SK-N-SH (cell line): Measurements from ENCODE around the gene CES3. TPM values are rescaled to one million over a fixed set of nuclear protein-coding genes. Genes with fewer than 3 reads are reported as not detected.
A peak's percentile ranks its signal among the peaks of the same experiment; 100 is the strongest.

Experiments
- CTCF ChIA-PET: fragments of 300-600, 350-600 bp; formaldehyde crosslinking; extraction: SDS; loops from one replicate; lab custom pipeline; 2021; lab: Yijun Ruan, JAX
- POLR2A ChIA-PET: fragments of 350-600 bp; sonication (Branson Sonifier 250); formaldehyde crosslinking; extraction: SDS; loops from one replicate; lab custom pipeline; 2020; ENCODE audit warnings: antibody characterized with exemption, inconsistent platforms; lab: Yijun Ruan, JAX
- DNase-seq: peaks from one replicate; pipeline ENCODE4 v3.0.0; 2012
- H2AFZ ChIP-seq: fragments of 200-600 bp; sonication (generic); 2 replicates; pipeline ENCODE4 v1.8.1; 2016; ENCODE audit warnings: antibody characterized with exemption, mild to moderate bottlenecking, low read depth
- H3F3A ChIP-seq: fragments of 200-600 bp; sonication (generic); replicated peaks from 2 replicates; pipeline ENCODE3; 2016; ENCODE audit warnings: antibody characterized with exemption, mild to moderate bottlenecking; ENCODE audit not compliant: insufficient read depth
- H3K27ac ChIP-seq, 2 experiments: fragments of 200-500 bp in 1 of 2; fragments of 200-600 bp in 1 of 2; sonication (Bioruptor generic) in 1 of 2; sonication (generic), shearing (Covaris generic) in 1 of 2; 2 replicates each; pipeline versions ENCODE4 v1.5.1 to v1.6.1; 2014 to 2016; ENCODE audit warnings: low read depth in 2 of 2, inconsistent platforms in 1 of 2, low read length in 1 of 2, mild to moderate bottlenecking in 1 of 2, mixed read lengths in 1 of 2
- H3K27me3 ChIP-seq: fragments of 200-600 bp; sonication (generic), shearing (Covaris generic); 2 replicates; pipeline ENCODE4 v1.6.1; 2016; ENCODE audit warnings: mixed run types; ENCODE audit not compliant: insufficient read depth
- H3K36me3 ChIP-seq, 2 experiments: fragments of 200-500 bp in 1 of 2; fragments of 200-600 bp in 1 of 2; sonication (Bioruptor generic) in 1 of 2; sonication (generic) in 1 of 2; replicated peaks in 1 of 2; 2 replicates each; pipeline versions ENCODE3 to v1.5.1; 2014 to 2016; ENCODE audit warnings: low read length in 1 of 2, mild to moderate bottlenecking in 1 of 2; ENCODE audit not compliant: insufficient read depth in 2 of 2, control insufficient read depth in 1 of 2
- H3K4me1 ChIP-seq, 2 experiments: fragments of 200-500 bp in 1 of 2; fragments of 200-600 bp in 1 of 2; sonication (Bioruptor generic) in 1 of 2; sonication (generic), shearing (Covaris generic) in 1 of 2; 2 replicates each; pipeline versions ENCODE4 v1.5.1 to v1.6.1; 2014 to 2016; ENCODE audit warnings: low read depth in 1 of 2, low read length in 1 of 2, mixed run types in 1 of 2; ENCODE audit not compliant: insufficient read depth in 2 of 2, control insufficient read depth in 1 of 2
- H3K4me2 ChIP-seq: fragments of 200-600 bp; sonication (generic), shearing (Covaris generic); 2 replicates; pipeline ENCODE4 v1.6.1; 2017; ENCODE audit warnings: mixed run types
- H3K4me3 ChIP-seq, 2 experiments: fragments of 200-500 bp in 1 of 2; fragments of 200-600 bp in 1 of 2; sonication (Bioruptor generic) in 1 of 2; sonication (generic), shearing (Covaris generic) in 1 of 2; 2 replicates each; pipeline versions ENCODE4 v1.5.1 to v1.8.1; 2014 to 2016; ENCODE audit warnings: low read depth in 2 of 2, inconsistent platforms in 1 of 2, low read length in 1 of 2, mild to moderate bottlenecking in 1 of 2, mixed read lengths in 1 of 2, moderate library complexity in 1 of 2
- H3K79me2 ChIP-seq: fragments of 200-600 bp; sonication (generic); 2 replicates; pipeline ENCODE4 v1.8.1; 2017; ENCODE audit warnings: mild to moderate bottlenecking; ENCODE audit not compliant: insufficient read depth
- H3K9ac ChIP-seq: fragments of 200-600 bp; sonication (generic); 2 replicates; pipeline ENCODE4 v1.6.1; 2017; ENCODE audit warnings: mixed run types
- H3K9me2 ChIP-seq: fragments of 200-600 bp; sonication (generic); 2 replicates; pipeline ENCODE4 v1.6.1; 2017; ENCODE audit warnings: mixed run types
- H3K9me3 ChIP-seq: fragments of 200-600 bp; sonication (generic); 2 replicates; pipeline ENCODE4 v1.6.1; 2017; ENCODE audit warnings: mixed run types, mild to moderate bottlenecking, moderate library complexity
- H4K20me1 ChIP-seq: fragments of 200-600 bp; sonication (generic); 2 replicates; pipeline ENCODE4 v1.6.1; 2017; ENCODE audit warnings: mild to moderate bottlenecking, mixed run types; ENCODE audit not compliant: insufficient read depth
- ELF1 ChIP-seq: IDR thresholded peaks from 2 replicates; pipeline ENCODE4 v1.4.0; 2012
- IRF3 ChIP-seq: fragments of 150-350 bp; IDR thresholded peaks from 2 replicates; pipeline ENCODE4 v1.6.1; 2016; ENCODE audit warnings: mild to moderate bottlenecking, low read depth, low read length
- MAX ChIP-seq: IDR thresholded peaks from 2 replicates; pipeline ENCODE4 v1.4.0; 2012; ENCODE audit warnings: low read depth
- RXRA ChIP-seq: IDR thresholded peaks from 2 replicates; pipeline ENCODE4 v1.4.0; 2012; ENCODE audit warnings: low read depth, mild to moderate bottlenecking, borderline replicate concordance
- TEAD4 ChIP-seq: IDR thresholded peaks from 2 replicates; pipeline ENCODE4 v1.4.0; 2012; ENCODE audit warnings: mild to moderate bottlenecking, borderline replicate concordance; ENCODE audit not compliant: insufficient read depth
- USF2 ChIP-seq: fragments of 150-350 bp; IDR thresholded peaks from 2 replicates; pipeline ENCODE4 v1.6.1; 2017; ENCODE audit warnings: antibody characterized with exemption, low read length, low read depth, borderline replicate concordance
- ZBTB33 ChIP-seq: IDR thresholded peaks from 2 replicates; pipeline ENCODE4 v1.4.0; 2012; ENCODE audit warnings: low read depth, borderline replicate concordance
- WGBS: methylation state at CpG from one replicate; pipeline ENCODE4 v1.1.6; 2017; ENCODE audit warnings: low lambda C conversion rate; 5-methylcytosine and 5-hydroxymethylcytosine counted together
- polyA plus RNA-seq, 3 experiments: library from polyadenylated mRNA; depleted of rRNA; stranded (reverse); fragments of >200 nt; gene quantifications; 2 replicates each; pipeline ENCODE4 v1.2.3, GENCODE V29; 2012
- TF ChIP-seq, protein P1 (sequence below): IDR thresholded peaks from 2 replicates; pipeline ENCODE4 v1.6.1; 2012; ENCODE audit warnings: mild to moderate bottlenecking, low read depth, low read length, moderate library complexity

CES3 gene
- polyA plus RNA-seq, 1 of the 3 experiments (the other 2 are of a cell fraction), result 1.4 TPM

- no peak for TF ChIP-seq ELF1
- TF ChIP-seq IRF3, result no peak
- TF ChIP-seq MAX, result no peak
- TF ChIP-seq ZBTB33, result no peak
- TF ChIP-seq, all 33 proteins: peak for 4
Measured at GRCh38 chr16:66961065-66961744, at the start of gene CES3 (continued).

DNA sequence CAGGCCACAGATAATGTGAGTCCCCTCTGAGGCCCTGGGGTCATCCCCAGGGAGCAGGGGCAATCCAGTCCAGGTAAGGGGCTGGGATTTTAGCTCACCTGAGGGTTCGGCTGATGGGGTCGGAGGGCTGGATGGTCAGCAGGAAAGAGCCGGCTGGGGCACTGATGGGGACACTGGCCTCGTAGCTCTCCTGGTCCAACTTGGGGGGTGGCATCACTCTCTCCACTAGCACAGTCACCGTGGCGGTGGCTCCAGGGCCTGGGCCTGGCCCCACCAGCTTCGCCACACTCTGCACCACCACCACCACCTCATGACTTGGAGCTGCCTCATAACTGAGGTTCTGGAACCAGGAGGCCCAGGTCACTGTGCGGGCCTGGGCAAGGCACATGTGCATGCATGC lies 49.3 kb upstream of the CES3 start:
- no peaks in the 10 kb centered on the region for H3K9me3 ChIP-seq
- no peaks in the 10 kb centered on the region for H3K79me2 ChIP-seq
- no peaks in the 10 kb centered on the region for H3K36me3 ChIP-seq
- H3K4me2 ChIP-seq, result no peak overlapping the region
- H3F3A ChIP-seq, result no peaks in the 10 kb centered on the region
- no peaks in the 10 kb centered on the region for H4K20me1 ChIP-seq
- no peak overlapping the region for H3K27ac ChIP-seq
- POLR2A ChIA-PET, result no interaction called here
- no peak overlapping the region for H3K9ac ChIP-seq
- TF ChIP-seq RXRA (no peak), TEAD4 (no peak), USF2 (no peak)
- TF ChIP-seq, all 33 proteins: peak for 0
- no peaks in the 10 kb centered on the region for H3K27me3 ChIP-seq
- DNase-seq, result no peak
- CTCF ChIA-PET, result interaction anchor here (1.1 to 5.7 kb wide), 4 partner anchors 14 to 44 kb away, joined by 3 to 40 read pairs (median 6); partner anchors contain the start of gene RRAD
- no peak overlapping the region for H3K4me3 ChIP-seq
- H3K4me1 ChIP-seq, result no peaks in the 10 kb centered on the region
- no peak overlapping the region for H2AFZ ChIP-seq
- WGBS, result 88% methylated on average over 3 of the region's 8 CpGs
- no peaks in the 10 kb centered on the region for H3K9me2 ChIP-seq

GRCh38 chr16:66913081-66913480 lies 48.0 kb upstream of the CES3 start:
- H3K79me2 ChIP-seq, result no peaks in the 10 kb centered on the region
- no peak overlapping the region for H3K9ac ChIP-seq
- H4K20me1 ChIP-seq, result no peaks in the 10 kb centered on the region
- H3K9me3 ChIP-seq, result no peaks in the 10 kb centered on the region
- H3K4me2 ChIP-seq, result no peak overlapping the region
- ChIA-PET POLR2A (interaction anchor here (0.7 kb wide), 1 partner anchor 716 kb away, joined by 3 read pairs; no protein-coding TSS in a partner anchor), CTCF (interaction anchor here (0.7 to 5.7 kb wide), 6 partner anchors 13 to 257 kb away, joined by 3 to 40 read pairs (median 3); partner anchors contain the start of genes CES3, NOL3 and RRAD)
- H2AFZ ChIP-seq, result no peak overlapping the region
- 67% methylated on average over 6 of the region's 10 CpGs for WGBS
- no peaks in the 10 kb centered on the region for H3F3A ChIP-seq
- no peak overlapping the region for H3K4me3 ChIP-seq
- no peaks in the 10 kb centered on the region for H3K9me2 ChIP-seq
- no peaks in the 10 kb centered on the region for H3K27me3 ChIP-seq
- TF ChIP-seq, protein P1, sequence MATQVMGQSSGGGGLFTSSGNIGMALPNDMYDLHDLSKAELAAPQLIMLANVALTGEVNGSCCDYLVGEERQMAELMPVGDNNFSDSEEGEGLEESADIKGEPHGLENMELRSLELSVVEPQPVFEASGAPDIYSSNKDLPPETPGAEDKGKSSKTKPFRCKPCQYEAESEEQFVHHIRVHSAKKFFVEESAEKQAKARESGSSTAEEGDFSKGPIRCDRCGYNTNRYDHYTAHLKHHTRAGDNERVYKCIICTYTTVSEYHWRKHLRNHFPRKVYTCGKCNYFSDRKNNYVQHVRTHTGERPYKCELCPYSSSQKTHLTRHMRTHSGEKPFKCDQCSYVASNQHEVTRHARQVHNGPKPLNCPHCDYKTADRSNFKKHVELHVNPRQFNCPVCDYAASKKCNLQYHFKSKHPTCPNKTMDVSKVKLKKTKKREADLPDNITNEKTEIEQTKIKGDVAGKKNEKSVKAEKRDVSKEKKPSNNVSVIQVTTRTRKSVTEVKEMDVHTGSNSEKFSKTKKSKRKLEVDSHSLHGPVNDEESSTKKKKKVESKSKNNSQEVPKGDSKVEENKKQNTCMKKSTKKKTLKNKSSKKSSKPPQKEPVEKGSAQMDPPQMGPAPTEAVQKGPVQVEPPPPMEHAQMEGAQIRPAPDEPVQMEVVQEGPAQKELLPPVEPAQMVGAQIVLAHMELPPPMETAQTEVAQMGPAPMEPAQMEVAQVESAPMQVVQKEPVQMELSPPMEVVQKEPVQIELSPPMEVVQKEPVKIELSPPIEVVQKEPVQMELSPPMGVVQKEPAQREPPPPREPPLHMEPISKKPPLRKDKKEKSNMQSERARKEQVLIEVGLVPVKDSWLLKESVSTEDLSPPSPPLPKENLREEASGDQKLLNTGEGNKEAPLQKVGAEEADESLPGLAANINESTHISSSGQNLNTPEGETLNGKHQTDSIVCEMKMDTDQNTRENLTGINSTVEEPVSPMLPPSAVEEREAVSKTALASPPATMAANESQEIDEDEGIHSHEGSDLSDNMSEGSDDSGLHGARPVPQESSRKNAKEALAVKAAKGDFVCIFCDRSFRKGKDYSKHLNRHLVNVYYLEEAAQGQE, result peak; percentile 75
- TF ChIP-seq RXRA, result no peak
- no peak overlapping the region for H3K27ac ChIP-seq
- no peak for DNase-seq
- no peaks in the 10 kb centered on the region for H3K4me1 ChIP-seq
- no peaks in the 10 kb centered on the region for H3K36me3 ChIP-seq
